ENCODE results near the gene DVL2. TPM values are rescaled to one million over a fixed set of nuclear protein-coding genes. Genes with fewer than 3 reads are reported as not detected.
A peak's percentile ranks its signal among the peaks of the same experiment; 100 is the strongest.

The DVL2 gene
- total and polyA plus RNA-seq, 2 donors (not counting 3 experiments of a cell fraction or from before 2014, with no cell fraction given), result 17.2 to 55.9 TPM

DNA sequence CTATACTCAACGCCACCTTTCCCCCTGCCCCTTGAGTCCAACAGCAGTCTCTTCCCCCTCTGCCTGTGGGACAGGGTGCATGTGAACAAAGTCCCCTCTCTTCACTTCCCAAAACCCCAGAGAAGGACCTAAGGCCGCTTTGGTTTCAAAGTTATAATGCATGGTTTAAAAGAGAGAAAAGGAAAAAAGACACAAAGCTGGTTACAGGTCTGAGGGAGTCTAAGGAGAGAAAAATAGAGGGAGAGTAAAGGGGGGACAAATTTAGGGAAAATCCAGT lies 9.1 kb upstream of the DVL2 start:
- peak overlapping the region; percentile 36 for H2AFZ ChIP-seq (ENCODE audit: low read depth, low read length)
- peaks cover 6 to 21% of the 10 kb centered on the region in 2 experiments for H3K36me3 ChIP-seq (ENCODE audit: control insufficient read depth in 2 of 2, extremely low read depth in 1 of 2, insufficient read depth in 2 of 2, low read length in 2 of 2)
- TF ChIP-seq EZH2 (IDR thresholded peaks at IDR 0.05; ENCODE audit: borderline replicate concordance, low read depth, low read length, severe bottlenecking), result no peak
- no peak for TF ChIP-seq FOS (IDR thresholded peaks at IDR 0.05; ENCODE audit: borderline replicate concordance, insufficient read depth, low read length)
- no peak for TF ChIP-seq GATA2 (IDR thresholded peaks at IDR 0.05; ENCODE audit: insufficient read depth, insufficient read length, low read depth, low read length)
- no peak for TF ChIP-seq POLR2A (IDR thresholded peaks at IDR 0.05; ENCODE audit: low read depth, low read length)
- no peak for TF ChIP-seq POLR2AphosphoS5 (IDR thresholded peaks at IDR 0.05; ENCODE audit: insufficient read depth, low read depth, low read length)
- TF ChIP-seq MYC (IDR thresholded peaks at IDR 0.05; ENCODE audit: low read depth, low read length), result no peak
- TF ChIP-seq, protein P1, sequence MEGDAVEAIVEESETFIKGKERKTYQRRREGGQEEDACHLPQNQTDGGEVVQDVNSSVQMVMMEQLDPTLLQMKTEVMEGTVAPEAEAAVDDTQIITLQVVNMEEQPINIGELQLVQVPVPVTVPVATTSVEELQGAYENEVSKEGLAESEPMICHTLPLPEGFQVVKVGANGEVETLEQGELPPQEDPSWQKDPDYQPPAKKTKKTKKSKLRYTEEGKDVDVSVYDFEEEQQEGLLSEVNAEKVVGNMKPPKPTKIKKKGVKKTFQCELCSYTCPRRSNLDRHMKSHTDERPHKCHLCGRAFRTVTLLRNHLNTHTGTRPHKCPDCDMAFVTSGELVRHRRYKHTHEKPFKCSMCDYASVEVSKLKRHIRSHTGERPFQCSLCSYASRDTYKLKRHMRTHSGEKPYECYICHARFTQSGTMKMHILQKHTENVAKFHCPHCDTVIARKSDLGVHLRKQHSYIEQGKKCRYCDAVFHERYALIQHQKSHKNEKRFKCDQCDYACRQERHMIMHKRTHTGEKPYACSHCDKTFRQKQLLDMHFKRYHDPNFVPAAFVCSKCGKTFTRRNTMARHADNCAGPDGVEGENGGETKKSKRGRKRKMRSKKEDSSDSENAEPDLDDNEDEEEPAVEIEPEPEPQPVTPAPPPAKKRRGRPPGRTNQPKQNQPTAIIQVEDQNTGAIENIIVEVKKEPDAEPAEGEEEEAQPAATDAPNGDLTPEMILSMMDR (IDR thresholded peaks at IDR 0.05; ENCODE audit: extremely low read depth in 1 of 2, insufficient read depth in 1 of 2, low read depth in 1 of 2, low read length in 2 of 2), result no peak
- TF ChIP-seq, protein P2, sequence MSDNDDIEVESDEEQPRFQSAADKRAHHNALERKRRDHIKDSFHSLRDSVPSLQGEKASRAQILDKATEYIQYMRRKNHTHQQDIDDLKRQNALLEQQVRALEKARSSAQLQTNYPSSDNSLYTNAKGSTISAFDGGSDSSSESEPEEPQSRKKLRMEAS (IDR thresholded peaks at IDR 0.05; ENCODE audit: insufficient read depth, insufficient read length), result no peak
- no peak for TF ChIP-seq JUN (IDR thresholded peaks at IDR 0.05; ENCODE audit: borderline replicate concordance, insufficient read depth, insufficient read length, low read depth)
- ChIA-PET POLR2A (no interaction called here), CTCF (interaction anchor here (1.0 to 3.4 kb wide), 3 partner anchors 8 to 53 kb away, joined by 3 to 24 read pairs (median 16); partner anchors contain the start of genes ACADVL, CTDNEP1, DLG4 and ELP5)
- intact Hi-C loops (cut with micrococcal nuclease) (loop anchor here (1.0 to 2.0 kb wide), 2 partner anchors 37 to 53 kb away; partner anchors contain the start of gene SLC2A4), dilution Hi-C loops (cut with MboI; ENCODE audit: extremely low pct_ligation_motif_present, low sequenced_read_pairs) (no loop called here)
- no peaks in the 10 kb centered on the region for H3K27me3 ChIP-seq (ENCODE audit: control insufficient read depth in 2 of 2, insufficient read depth in 2 of 2, low read length in 2 of 2)
- DNase-seq (ENCODE audit: low read depth, low spot score) (no peak), FAIRE-seq (no peak)
- peaks cover 23% of the 10 kb centered on the region for H3K4me1 ChIP-seq (ENCODE audit: control insufficient read depth, extremely low read depth, insufficient read depth, low read length)
- H3K9me1 ChIP-seq (replicated peaks; ENCODE audit: control insufficient read depth, extremely low read depth, insufficient read depth, low read length), result no peaks in the 10 kb centered on the region
- H3K4me3 ChIP-seq (replicated peaks in 1 of 3; ENCODE audit: insufficient read depth in 1 of 3, low read depth in 1 of 3, low read length in 3 of 3), result peak overlapping the region in 2 of 3 experiments; percentile 65 to 91
- H3K9ac ChIP-seq (replicated peaks; ENCODE audit: extremely low read depth, insufficient read depth, low read length), result peak overlapping the region; percentile 92
- H3K27ac ChIP-seq (ENCODE audit: insufficient read depth, low read depth, low read length), result peak overlapping the region; percentile 95
- peak overlapping the region; percentile 97 for H3K4me2 ChIP-seq (ENCODE audit: insufficient read depth, low read length)
- H4K20me1 ChIP-seq (replicated peaks; ENCODE audit: control insufficient read depth, extremely low read depth, insufficient read depth, low read length), result no peaks in the 10 kb centered on the region
- no TSS peak for BruUV-seq (replicated peaks)
- H3K79me2 ChIP-seq (ENCODE audit: control insufficient read depth, insufficient read depth, low read length), result peaks cover 50% of the 10 kb centered on the region
- H3K9me3 ChIP-seq (replicated peaks; ENCODE audit: control insufficient read depth, insufficient read depth, low read length), result no peaks in the 10 kb centered on the region

Measured in endothelial cell of umbilical vein (primary cell).